GM19351 (cell line): ENCODE data around the gene PXMP2.
"Not testable (repeated sequence)": the region's sequence is repeated elsewhere in the genome, so short reads cannot be mapped to it uniquely, and the experiment has no call there.

Experiments
- ATAC-seq: cut with Tn5 transposase; IDR thresholded peaks from one replicate; pipeline ENCODE4 v1.9.1; 2021; ENCODE audit warnings: mild to moderate bottlenecking, moderate library complexity; ENCODE audit not compliant: unreplicated experiment

Gene PXMP2

GRCh38 chr12:132746613-132747012, 59.2 kb downstream of the PXMP2 start:
- ATAC-seq, result no peak

DNA sequence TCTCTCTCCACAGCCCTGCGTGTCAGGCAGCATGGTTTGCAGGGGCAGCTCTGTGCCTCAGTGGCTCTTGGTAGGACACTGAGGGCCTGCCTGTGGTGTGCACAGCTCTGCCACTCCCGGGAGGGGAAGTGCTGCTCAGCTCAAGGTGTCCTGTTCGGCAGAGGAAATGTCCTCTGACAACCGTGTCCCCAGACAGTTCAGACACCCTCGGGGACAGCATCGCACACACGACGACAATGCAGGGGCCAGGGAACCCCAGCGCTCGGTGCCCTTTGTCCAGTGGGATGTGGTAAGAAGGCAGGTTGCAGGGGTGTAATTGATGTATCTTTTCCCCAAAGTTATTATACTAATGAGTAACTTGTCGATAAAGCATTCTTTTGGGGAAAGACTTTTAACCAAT, 60.0 kb downstream of the PXMP2 start:
- ATAC-seq, result no peak

GRCh38 chr12:132747896-132748295, 60.5 kb downstream of the PXMP2 start:
- no peak for ATAC-seq

GRCh38 chr12:132748319-132748718, 60.9 kb downstream of the PXMP2 start:
- no peak for ATAC-seq

DNA sequence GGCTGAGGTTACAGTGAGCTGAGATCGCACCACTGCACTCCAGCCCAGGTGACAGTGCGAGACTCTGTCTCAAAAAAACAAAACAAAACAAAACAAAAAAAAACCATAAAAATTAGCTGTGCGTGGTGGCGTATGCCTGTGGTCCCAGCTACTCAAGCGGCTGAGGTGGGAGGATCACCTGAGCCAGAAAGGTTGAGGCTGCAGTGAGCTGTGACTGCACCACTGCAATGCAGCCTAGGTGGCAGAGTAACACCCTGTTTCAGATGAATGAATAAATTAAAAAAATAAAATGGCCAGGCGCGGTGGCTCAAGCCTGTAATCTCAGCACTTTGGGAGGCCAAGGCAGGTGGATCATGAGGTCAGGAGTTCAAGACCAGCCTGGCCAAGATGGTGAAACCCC, 66.3 kb downstream of the PXMP2 start:
- ATAC-seq, result not testable (repeated sequence)

DNA sequence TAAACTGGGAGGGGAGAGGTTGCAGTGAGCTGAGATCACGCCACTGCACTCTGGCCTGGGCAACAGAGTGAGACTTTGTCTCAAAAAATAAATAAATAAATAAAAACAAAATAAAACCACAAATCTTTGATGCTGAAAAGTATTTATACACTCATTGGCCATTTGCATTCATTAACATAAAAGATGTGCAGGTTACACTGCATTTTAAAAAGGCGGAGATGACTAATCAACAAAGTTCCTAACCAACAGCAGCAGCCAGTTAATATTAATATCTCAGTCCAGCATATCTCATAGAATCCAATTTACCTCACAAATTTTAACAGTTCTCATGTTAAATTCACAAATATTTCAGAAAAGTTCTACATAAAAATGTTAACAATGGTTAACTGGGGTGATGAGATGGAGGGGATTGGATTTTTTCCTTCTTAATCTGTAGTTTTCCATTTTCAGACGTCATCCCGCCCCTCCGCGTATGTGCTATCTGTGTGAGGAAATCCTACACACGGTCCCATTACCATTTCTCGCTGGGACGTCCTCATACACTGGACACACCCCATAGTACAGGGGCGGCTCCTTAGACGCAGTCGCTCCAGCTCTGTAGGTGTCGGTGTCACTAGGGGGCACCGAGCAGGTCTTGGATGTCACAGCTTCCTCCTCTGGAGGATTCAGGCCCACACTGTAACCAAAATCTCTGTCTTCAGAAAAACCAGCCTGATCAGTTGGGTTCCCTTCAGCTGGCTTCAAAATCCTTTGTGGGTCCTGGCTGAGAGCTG, 67.0 kb downstream of the PXMP2 start:
- no peak for ATAC-seq
